HG03521 (cell line): Measurements from ENCODE around the gene NRP2.

Source experiments
- ATAC-seq: cut with Tn5 transposase; IDR thresholded peaks from one replicate; pipeline ENCODE4 v1.9.1; 2021; ENCODE audit warnings: mild to moderate bottlenecking, moderate library complexity; ENCODE audit not compliant: unreplicated experiment

The NRP2 gene

DNA sequence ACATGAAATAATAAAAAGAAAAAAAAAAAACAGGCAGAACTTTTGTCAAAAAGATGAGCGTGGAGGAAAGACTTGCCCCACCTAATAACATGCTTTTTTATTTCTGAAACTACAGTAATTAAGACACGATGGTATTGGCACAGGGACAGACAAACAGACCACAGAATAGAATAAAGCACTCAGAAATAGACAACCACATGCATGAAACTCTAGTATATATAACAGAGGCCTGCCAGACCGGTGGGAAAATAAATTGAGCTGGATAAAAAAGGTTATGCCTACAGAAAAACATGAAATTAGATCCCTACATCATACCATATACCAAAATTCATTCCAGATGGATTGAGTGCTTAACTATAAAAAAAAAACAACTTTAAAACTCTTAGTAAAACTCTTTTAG is 163.1 kb downstream of the NRP2 start:
- ATAC-seq: no peak
